Keratinocyte (primary cell): ENCODE data around the gene CUL4A.

Experiments
- CTCF ChIP-seq, 3 experiments: IDR thresholded peaks in 1 of 3; conservative IDR thresholded peaks in 1 of 3; optimal IDR thresholded peaks in 1 of 3; 2 replicates in 2 of 3; 3 replicates in 1 of 3; pipeline versions ENCODE3 to v1.5.1; 2011; ENCODE audit warnings: low read length in 3 of 3, mild to moderate bottlenecking in 3 of 3, moderate library complexity in 2 of 3, control low read depth in 1 of 3, inconsistent platforms in 1 of 3; ENCODE audit not compliant: insufficient read depth in 2 of 3; ENCODE audit errors: extremely low read depth in 1 of 3
- EZH2 ChIP-seq: IDR thresholded peaks from one replicate; pipeline ENCODE4 v1.6.1; 2012; ENCODE audit warnings: inconsistent platforms, mild to moderate bottlenecking, low read length, moderate library complexity

GRCh38 chr13:113176822-113177221 lies 32.6 kb upstream of the CUL4A start:
- TF ChIP-seq CTCF (optimal IDR thresholded peaks at IDR 0.05 in 1 of 3, IDR thresholded peaks at IDR 0.05 in 1 of 3, conservative IDR thresholded peaks at IDR 0.05 in 1 of 3; ENCODE audit: extremely low read depth in 1 of 3, insufficient read depth in 2 of 3, low read length in 3 of 3): no peak
- TF ChIP-seq EZH2: no peak
